ENCODE measurements around the gene LUC7L3. TPM values are rescaled to one million over a fixed set of nuclear protein-coding genes. Genes with fewer than 3 reads are reported as not detected.
A peak's percentile ranks its signal among the peaks of the same experiment; 100 is the strongest.

Gene LUC7L3
- total RNA-seq, 1 experiment from 2014 or later: 26.3 TPM

GRCh38 chr17:50685334-50685665 lies 34.1 kb upstream of the LUC7L3 start:
- no peak for DNase-seq (ENCODE audit: low spot score)
- in situ Hi-C loops (cut with HindIII; ENCODE audit: low sequenced_read_pairs): no loop called here

- in situ Hi-C loops (cut with HindIII; ENCODE audit: low sequenced_read_pairs): no loop called here
- DNase-seq (ENCODE audit: low spot score): no peak
These were observed 33.5 kb upstream of the LUC7L3 start for GRCh38 chr17:50685691-50686493.

DNA sequence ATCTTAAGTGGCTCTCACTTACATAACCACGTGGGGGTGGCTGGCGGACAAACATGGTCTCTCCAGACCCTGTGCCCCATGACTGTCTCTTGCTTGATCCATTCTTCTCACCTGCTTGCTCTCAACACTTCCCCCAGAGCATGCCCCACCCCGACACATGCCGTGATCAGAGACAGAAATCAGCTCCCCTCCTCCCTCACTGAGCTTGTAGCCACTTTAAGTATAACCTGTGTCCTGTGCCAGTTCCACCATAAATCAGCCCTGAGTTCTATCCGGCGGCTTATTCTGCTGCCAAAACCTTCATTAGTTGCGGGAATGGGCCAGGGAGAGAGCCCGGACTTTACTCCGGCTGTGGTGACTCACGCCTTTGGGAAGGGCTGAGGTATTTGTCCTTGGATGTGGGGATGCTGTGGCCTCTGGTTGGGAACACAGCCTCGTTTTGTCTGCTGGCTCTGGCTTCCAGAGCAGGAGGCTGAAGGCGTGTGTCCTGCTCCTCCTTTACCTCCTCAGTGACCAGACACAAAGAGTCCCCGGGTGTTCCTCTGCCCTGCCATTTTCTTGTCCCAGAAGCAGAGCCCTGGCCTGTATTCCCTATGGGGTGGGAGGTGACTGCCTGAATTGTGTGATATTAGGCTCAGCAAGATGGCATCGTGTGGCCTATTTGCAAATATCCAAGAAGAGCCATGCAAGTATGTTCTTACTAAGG lies 32.8 kb upstream of the LUC7L3 start:
- DNase-seq (ENCODE audit: low spot score): no peak
- in situ Hi-C loops (cut with HindIII; ENCODE audit: low sequenced_read_pairs): no loop called here

GRCh38 chr17:50687200-50688066 lies 32.0 kb upstream of the LUC7L3 start:
- in situ Hi-C loops (cut with HindIII; ENCODE audit: low sequenced_read_pairs): no loop called here
- peak; percentile 64 for DNase-seq (ENCODE audit: low spot score)

GRCh38 chr17:50688245-50688644 lies 31.2 kb upstream of the LUC7L3 start:
- in situ Hi-C loops (cut with HindIII; ENCODE audit: low sequenced_read_pairs): no loop called here
- DNase-seq (ENCODE audit: low spot score): no peak

- DNase-seq (ENCODE audit: low spot score): no peak
- in situ Hi-C loops (cut with HindIII; ENCODE audit: low sequenced_read_pairs): no loop called here
These were observed 30.2 kb upstream of the LUC7L3 start for GRCh38 chr17:50689251-50689650.

GRCh38 chr17:50689956-50690886 lies 29.2 kb upstream of the LUC7L3 start:
- in situ Hi-C loops (cut with HindIII; ENCODE audit: low sequenced_read_pairs): loop anchor here (5.0 kb wide), 1 partner anchor 63 kb away; no protein-coding TSS in a partner anchor
- DNase-seq (ENCODE audit: low spot score): no peak

- no peak for DNase-seq (ENCODE audit: low spot score)
- in situ Hi-C loops (cut with HindIII; ENCODE audit: low sequenced_read_pairs): loop anchor here (5.0 kb wide), 1 partner anchor 64 kb away; no protein-coding TSS in a partner anchor
These were observed 28.4 kb upstream of the LUC7L3 start for GRCh38 chr17:50690887-50691549.

DNA sequence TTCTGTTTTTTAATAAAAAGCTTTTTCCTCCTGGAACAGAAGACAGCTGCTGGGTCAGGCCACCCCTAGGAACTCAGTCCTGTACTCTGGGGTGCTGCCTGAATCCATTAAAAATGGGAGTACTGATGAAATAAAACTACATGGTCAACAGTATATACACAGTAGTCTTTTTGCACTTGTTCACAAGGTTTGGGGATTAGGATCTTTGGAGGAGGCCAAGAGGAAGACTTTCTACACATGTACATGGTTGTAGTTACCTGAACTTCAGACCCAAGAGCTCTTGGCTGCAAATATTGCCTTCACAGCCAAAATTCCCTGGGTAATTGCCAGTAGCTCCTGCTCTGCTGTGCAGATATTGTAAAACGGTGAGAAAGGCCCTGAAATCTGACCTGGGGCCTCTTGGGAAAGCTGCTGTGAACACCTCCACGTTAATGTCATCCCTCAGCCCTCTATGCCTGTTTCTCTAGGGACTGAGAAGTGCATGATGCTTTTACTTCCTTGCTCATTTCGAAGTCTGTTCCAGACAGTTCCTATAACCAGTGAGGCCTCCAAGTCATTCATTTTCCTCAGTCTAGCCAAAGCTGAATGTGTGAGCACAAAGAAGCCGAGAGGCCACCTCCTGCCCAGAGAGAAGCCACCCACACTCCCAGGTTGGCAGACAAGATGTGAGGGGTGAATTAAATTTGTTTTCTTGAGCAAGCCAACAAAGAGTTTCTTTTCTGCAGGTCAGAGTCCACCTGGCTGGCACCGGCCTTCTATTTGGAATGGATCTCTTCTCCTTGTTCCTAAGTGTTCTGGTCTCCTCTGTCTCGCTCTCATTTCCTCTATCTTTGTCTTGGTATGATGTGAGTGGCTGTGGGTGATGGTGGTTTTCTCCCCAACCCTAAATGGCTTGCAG lies 27.6 kb upstream of the LUC7L3 start:
- DNase-seq (ENCODE audit: low spot score): peak; percentile 85
- in situ Hi-C loops (cut with HindIII; ENCODE audit: low sequenced_read_pairs): loop anchor here (5.0 kb wide), 1 partner anchor 64 kb away; no protein-coding TSS in a partner anchor

DNA sequence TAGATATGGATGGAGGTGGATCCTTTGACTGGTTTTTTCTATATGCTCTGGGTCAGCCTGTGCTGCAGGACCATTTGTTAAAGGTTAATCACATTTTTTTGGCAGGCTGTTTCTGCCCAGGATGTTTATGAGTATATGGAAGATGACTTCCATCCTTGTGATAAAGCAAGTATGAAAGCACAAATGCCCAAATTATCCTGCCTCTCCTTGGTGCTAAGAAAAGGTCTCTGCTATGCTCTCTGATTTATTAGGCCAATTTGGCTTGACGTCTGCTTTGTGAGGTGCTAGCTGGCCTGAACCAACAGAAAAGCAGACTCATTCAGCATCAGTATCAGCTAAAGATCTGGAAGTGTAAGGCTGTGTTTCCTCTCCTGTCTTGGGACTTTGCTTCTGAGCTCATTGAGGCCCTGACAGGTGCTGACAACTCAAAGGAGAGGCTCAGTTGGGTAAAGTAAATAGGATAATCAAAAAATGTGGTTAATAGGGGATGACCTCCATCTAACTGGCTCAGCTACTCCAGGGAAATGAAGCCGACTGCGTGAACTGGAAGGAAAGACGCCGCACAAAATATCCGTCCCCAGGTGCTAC lies 26.9 kb upstream of the LUC7L3 start:
- in situ Hi-C loops (cut with HindIII; ENCODE audit: low sequenced_read_pairs): loop anchor here (5.0 kb wide), 1 partner anchor 65 kb away; no protein-coding TSS in a partner anchor
- no peak for DNase-seq (ENCODE audit: low spot score)

DNA sequence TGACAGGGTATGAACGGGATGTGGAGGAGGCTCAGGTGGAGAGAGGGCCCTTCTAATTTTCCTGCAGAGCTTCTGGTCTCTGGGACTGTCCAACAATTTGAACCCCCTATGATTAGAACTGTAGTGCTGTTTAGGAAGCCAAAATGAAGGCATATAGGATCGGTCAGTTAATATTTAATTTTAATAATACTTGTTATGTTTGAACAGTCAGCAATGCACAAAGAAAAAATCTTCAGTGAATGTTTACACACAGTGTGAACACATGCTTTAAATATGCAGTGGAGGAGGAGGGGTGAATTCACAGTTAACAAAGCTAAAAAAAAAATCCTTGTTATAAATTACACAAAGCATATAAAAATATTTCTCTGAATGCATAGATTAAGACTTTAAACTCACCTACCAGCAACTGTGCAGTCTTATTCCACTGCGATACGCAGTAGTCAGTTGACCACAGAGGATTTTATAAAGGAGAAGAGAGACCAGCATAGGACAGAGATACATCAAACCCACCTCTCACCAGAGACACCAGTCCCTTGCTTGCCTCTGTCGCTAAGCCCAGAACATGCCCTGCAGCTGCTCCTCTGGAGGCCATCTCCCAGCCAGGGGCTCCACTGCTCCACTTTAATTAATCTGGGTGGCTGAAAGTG lies 26.2 kb upstream of the LUC7L3 start:
- in situ Hi-C loops (cut with HindIII; ENCODE audit: low sequenced_read_pairs): loop anchor here (5.0 kb wide), 1 partner anchor 66 kb away; no protein-coding TSS in a partner anchor

GRCh38 chr17:50696365-50696879 lies 23.0 kb upstream of the LUC7L3 start:
- in situ Hi-C loops (cut with HindIII; ENCODE audit: low sequenced_read_pairs): no loop called here
- DNase-seq (ENCODE audit: low spot score): no peak

More for the DNA sequence above, 26.2 kb upstream of the LUC7L3 start:
- no peak for DNase-seq (ENCODE audit: low spot score)

GRCh38 chr17:50697062-50697461 lies 22.3 kb upstream of the LUC7L3 start:
- in situ Hi-C loops (cut with HindIII; ENCODE audit: low sequenced_read_pairs): no loop called here
- no peak for DNase-seq (ENCODE audit: low spot score)

GRCh38 chr17:50697663-50698272 lies 21.6 kb upstream of the LUC7L3 start:
- in situ Hi-C loops (cut with HindIII; ENCODE audit: low sequenced_read_pairs): no loop called here
- DNase-seq (ENCODE audit: low spot score): peak; percentile 66

GRCh38 chr17:50699410-50699809 lies 20.0 kb upstream of the LUC7L3 start:
- no peak for DNase-seq (ENCODE audit: low spot score)
- in situ Hi-C loops (cut with HindIII; ENCODE audit: low sequenced_read_pairs): no loop called here

- in situ Hi-C loops (cut with HindIII; ENCODE audit: low sequenced_read_pairs): no loop called here
- no peak for DNase-seq (ENCODE audit: low spot score)
These were observed 16.2 kb upstream of the LUC7L3 start for GRCh38 chr17:50703162-50703561.

All from G401 (cell line).